H1 (cell line): Measurements from ENCODE around the gene KCNJ10. TPM values are rescaled to one million over a fixed set of nuclear protein-coding genes. Genes with fewer than 3 reads are reported as not detected.

ENCODE experiments used
- CTCF ChIA-PET: fragments of 300-600 bp; sonication (Branson Sonifier 250); formaldehyde crosslinking; loops from one replicate; lab custom pipeline; 2021; ENCODE audit not compliant: partially characterized antibody; lab: Charles Lee
- POLR2A ChIA-PET: fragments of 300-600 bp; sonication (Branson Sonifier 250); formaldehyde crosslinking; loops from one replicate; lab custom pipeline; 2021; ENCODE audit warnings: inconsistent platforms; ENCODE audit not compliant: partially characterized antibody; lab: Charles Lee
- DNase-seq, 2 experiments: peaks; one replicate each; pipeline versions ENCODE4 v3.0.0 to v3.0.0-alpha.2; 2010 to 2022; ENCODE audit warnings: low spot score in 2 of 2, low read depth in 1 of 2, mixed read lengths in 1 of 2
- FAIRE-seq: peaks from 2 replicates; lab custom pipeline; 2011; peaks lifted over from hg19 to GRCh38; lab: Jason Lieb, UNC
- H2AFZ ChIP-seq: 2 replicates; pipeline ENCODE4 v1.8.1; 2012; ENCODE audit warnings: low read length, inconsistent platforms
- H2AK5ac ChIP-seq: 2 replicates; pipeline ENCODE4 v1.6.1; 2013; ENCODE audit warnings: low read depth, low read length
- H2BK120ac ChIP-seq: replicated peaks from 2 replicates; pipeline ENCODE3; 2013; ENCODE audit warnings: low read depth, low read length, inconsistent platforms
- H2BK12ac ChIP-seq: 2 replicates; pipeline ENCODE4 v1.6.1; 2013; ENCODE audit warnings: low read depth, low read length
- H2BK15ac ChIP-seq: 2 replicates; pipeline ENCODE4 v1.6.1; 2013; ENCODE audit warnings: low read length
- H2BK20ac ChIP-seq: 2 replicates; pipeline ENCODE4 v1.6.1; 2013; ENCODE audit warnings: low read length
- H2BK5ac ChIP-seq: 2 replicates; pipeline ENCODE4 v1.6.1; 2013; ENCODE audit warnings: low read depth, low read length
- H3K14ac ChIP-seq: 2 replicates; pipeline ENCODE4 v1.6.1; 2013; ENCODE audit warnings: inconsistent platforms; ENCODE audit not compliant: insufficient read length
- H3K18ac ChIP-seq: 2 replicates; pipeline ENCODE4 v1.6.1; 2013; ENCODE audit warnings: low read length; ENCODE audit errors: extremely low read depth
- H3K23ac ChIP-seq: 2 replicates; pipeline ENCODE4 v1.6.1; 2013; ENCODE audit warnings: inconsistent platforms; ENCODE audit not compliant: insufficient read length
- H3K23me2 ChIP-seq: 2 replicates; pipeline ENCODE4 v1.6.1; 2013; ENCODE audit warnings: low read depth, low read length
- H3K27ac ChIP-seq: 2 replicates; pipeline ENCODE4 v1.6.1; 2011; ENCODE audit warnings: low read depth, low read length, inconsistent platforms
- H3K27me3 ChIP-seq, 4 experiments: replicated peaks in 1 of 4; 1 replicate in 1 of 4; 2 replicates in 3 of 4; pipeline versions ENCODE4 v1.6.1 to v1.8.1; 2011 to 2013; ENCODE audit warnings: low read length in 3 of 4, mild to moderate bottlenecking in 3 of 4, inconsistent platforms in 2 of 4, mixed read lengths in 2 of 4, moderate library complexity in 1 of 4; ENCODE audit not compliant: control insufficient read depth in 3 of 4, insufficient read depth in 3 of 4; ENCODE audit errors: extremely low read depth in 1 of 4
- H3K36me3 ChIP-seq, 4 experiments: 2 replicates each; pipeline versions ENCODE4 v1.6.1 to v1.8.1; 2011 to 2013; ENCODE audit warnings: mild to moderate bottlenecking in 4 of 4, low read length in 3 of 4, moderate library complexity in 2 of 4, control low read depth in 1 of 4, inconsistent platforms in 1 of 4; ENCODE audit not compliant: insufficient read depth in 4 of 4, control insufficient read depth in 2 of 4
- H3K4ac ChIP-seq: replicated peaks from 2 replicates; pipeline ENCODE3; 2013; ENCODE audit warnings: low read length, low read depth, mixed read lengths, inconsistent platforms; ENCODE audit not compliant: insufficient read length
- H3K4me1 ChIP-seq, 4 experiments: replicated peaks in 1 of 4; 1 replicate in 1 of 4; 2 replicates in 3 of 4; pipeline versions ENCODE4 v1.6.1 to v1.8.1; 2011 to 2013; ENCODE audit warnings: low read length in 3 of 4, inconsistent platforms in 2 of 4, mixed read lengths in 1 of 4; ENCODE audit not compliant: insufficient read depth in 4 of 4, control insufficient read depth in 3 of 4
- H3K4me2 ChIP-seq, 2 experiments: 2 replicates each; pipeline versions ENCODE4 v1.6.1 to v1.8.1; 2011 to 2013; ENCODE audit warnings: low read depth in 2 of 2, low read length in 2 of 2, control low read depth in 1 of 2, inconsistent platforms in 1 of 2, mild to moderate bottlenecking in 1 of 2; ENCODE audit not compliant: insufficient read depth in 1 of 2
- H3K4me3 ChIP-seq, 4 experiments: fragments of 200-600, 300-600 bp in 1 of 4; sonication (generic), shearing (Covaris generic), sonication (Bioruptor Twin) in 1 of 4; 2 replicates each; pipeline versions ENCODE4 v1.5.1 to v1.8.1; 2011 to 2016; ENCODE audit warnings: low read length in 4 of 4, low read depth in 3 of 4, control low read depth in 2 of 4, inconsistent platforms in 2 of 4, mild to moderate bottlenecking in 2 of 4, mixed read lengths in 1 of 4, moderate library complexity in 1 of 4; ENCODE audit not compliant: insufficient read depth in 2 of 4; ENCODE audit errors: extremely low read depth in 1 of 4
- H3K56ac ChIP-seq: replicated peaks from 2 replicates; pipeline ENCODE3; 2013; ENCODE audit warnings: low read depth, mild to moderate bottlenecking, mixed read lengths, low read length, inconsistent platforms; ENCODE audit not compliant: insufficient read length
- H3K79me1 ChIP-seq: 2 replicates; pipeline ENCODE4 v1.6.1; 2013; ENCODE audit warnings: low read depth, low read length, control low read depth
- H3K79me2 ChIP-seq, 2 experiments: 2 replicates each; pipeline versions ENCODE4 v1.6.1 to v1.8.1; 2012 to 2013; ENCODE audit warnings: low read length in 2 of 2, mild to moderate bottlenecking in 2 of 2, inconsistent platforms in 1 of 2; ENCODE audit not compliant: insufficient read depth in 2 of 2, control insufficient read depth in 1 of 2
- H3K9ac ChIP-seq, 4 experiments: replicated peaks in 1 of 4; 1 replicate in 1 of 4; 2 replicates in 3 of 4; pipeline versions ENCODE4 v1.6.1 to v1.8.1; 2011 to 2013; ENCODE audit warnings: low read depth in 3 of 4, low read length in 3 of 4, control low read depth in 2 of 4, mild to moderate bottlenecking in 2 of 4, moderate library complexity in 2 of 4, inconsistent platforms in 1 of 4; ENCODE audit errors: extremely low read depth in 1 of 4
- H3K9me3 ChIP-seq, 2 experiments: 2 replicates each; pipeline versions ENCODE4 v1.6.1 to v1.8.1; 2012 to 2013; ENCODE audit warnings: mild to moderate bottlenecking in 2 of 2, moderate library complexity in 2 of 2, control low read depth in 1 of 2, inconsistent platforms in 1 of 2, low read depth in 1 of 2, low read length in 1 of 2, mixed read lengths in 1 of 2; ENCODE audit not compliant: insufficient read depth in 2 of 2
- H4K20me1 ChIP-seq, 2 experiments: replicated peaks in 1 of 2; 2 replicates each; pipeline versions ENCODE3 to v1.8.1; 2011 to 2013; ENCODE audit warnings: inconsistent platforms in 2 of 2, low read length in 2 of 2, mild to moderate bottlenecking in 1 of 2; ENCODE audit not compliant: insufficient read depth in 2 of 2, control insufficient read depth in 1 of 2
- H4K5ac ChIP-seq: 2 replicates; pipeline ENCODE4 v1.6.1; 2013; ENCODE audit warnings: low read length, low read depth, mixed read lengths, inconsistent platforms; ENCODE audit not compliant: insufficient read length
- H4K8ac ChIP-seq: 2 replicates; pipeline ENCODE4 v1.8.0; 2013; ENCODE audit warnings: mild to moderate bottlenecking, moderate library complexity, low read length, inconsistent platforms; ENCODE audit not compliant: insufficient read depth; ENCODE audit errors: extremely low read depth
- H4K91ac ChIP-seq: replicated peaks from 2 replicates; pipeline ENCODE3; 2013; ENCODE audit warnings: low read length, mixed read lengths, inconsistent platforms; ENCODE audit not compliant: insufficient read length
- CREB1 ChIP-seq: IDR thresholded peaks from 2 replicates; pipeline ENCODE4 v1.6.1; 2012; ENCODE audit warnings: inconsistent platforms
- KDM4A ChIP-seq: IDR thresholded peaks from one replicate; pipeline ENCODE4 v1.7.1; 2012; ENCODE audit warnings: low read depth, mild to moderate bottlenecking, moderate library complexity, low read length, inconsistent platforms; ENCODE audit not compliant: severe bottlenecking
- POU5F1 ChIP-seq: IDR thresholded peaks from 2 replicates; pipeline ENCODE4 v1.6.1; 2011; ENCODE audit warnings: low read depth, mild to moderate bottlenecking, low read length, moderate library complexity
- RNF2 ChIP-seq: fragments of 200-900, 300-1000 bp; sonication (generic); IDR thresholded peaks from 2 replicates; pipeline ENCODE4 v1.7.1; 2016; ENCODE audit warnings: borderline replicate concordance, low read depth, mild to moderate bottlenecking, antibody characterized with exemption, low read length; ENCODE audit not compliant: poor library complexity, severe bottlenecking; ENCODE audit errors: missing control alignments
- TCF12 ChIP-seq: IDR thresholded peaks from 2 replicates; pipeline ENCODE4 v1.6.1; 2011; ENCODE audit warnings: low read depth, mild to moderate bottlenecking, low read length
- WGBS, 2 experiments: shearing (Covaris generic) in 1 of 2; methylation state at CpG; one replicate each; pipeline versions ENCODE4 v1.1.6 to v1.1.7; 2013 to 2015; ENCODE audit warnings: low lambda C conversion rate in 2 of 2, mixed read lengths in 2 of 2, inconsistent platforms in 1 of 2, low coverage in 1 of 2, missing lambda C conversion rate in 1 of 2; ENCODE audit not compliant: insufficient replicate concordance in 2 of 2, insufficient coverage in 1 of 2, insufficient read length in 1 of 2; ENCODE audit errors: extremely low coverage in 1 of 2, missing lambda C conversion rate in 1 of 2; 5-methylcytosine and 5-hydroxymethylcytosine counted together
- polyA plus RNA-seq, 7 experiments: library from polyadenylated mRNA; depleted of rRNA in 3 of 7; stranded (reverse) in 5 of 7; unstranded in 2 of 7; fragments of >200 nt in 5 of 7; fragments of 200-250 nt in 2 of 7; gene quantifications; 1 replicate in 5 of 7; 2 replicates in 1 of 7; 4 replicates in 1 of 7; pipeline versions ENCODE4 v1.2.1 to v1.2.3, GENCODE V29; 2011 to 2013; ENCODE audit warnings: missing spikeins in 2 of 7, mixed read lengths in 2 of 7
- total RNA-seq: library from RNA; stranded (reverse); fragmentation: NEBNext Ultra II Directional; extraction: Animal tissue kit (Norgen Biotek cat#: 25700); gene quantifications from 2 replicates; pipeline ENCODE4 v1.2.1, GENCODE V29; 2021

The KCNJ10 gene
- total and polyA plus RNA-seq, 2 of the 8 experiments (the other 6 are each of a cell fraction or from before 2014, with no cell fraction given), result 1.7 to 2.4 TPM

DNA sequence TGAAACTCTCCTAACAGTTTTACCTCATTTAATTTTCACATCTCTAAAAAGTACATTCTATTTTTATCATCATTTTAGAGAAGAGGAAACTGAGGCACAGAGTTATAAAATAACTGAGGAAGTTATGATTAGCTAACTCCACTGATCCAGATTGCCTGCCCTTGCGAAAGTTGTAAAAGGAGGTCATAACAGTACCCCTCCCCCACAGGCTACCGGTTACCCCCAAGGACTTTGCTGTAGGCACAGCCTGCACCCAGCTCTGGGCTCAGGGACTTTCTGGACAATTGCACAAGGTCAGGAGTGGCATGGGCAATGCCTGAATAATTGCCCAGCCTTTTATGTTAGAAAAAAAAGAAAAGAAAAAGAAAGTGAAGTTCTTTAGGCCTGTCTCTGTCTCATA lies 60.9 kb downstream of the KCNJ10 start:
- no peaks in the 10 kb centered on the region for H3K4me1 ChIP-seq
- H4K8ac ChIP-seq, result no peak overlapping the region
- TF ChIP-seq RNF2, result no peak
- TF ChIP-seq CREB1, result no peak
- TF ChIP-seq TCF12, result no peak
- TF ChIP-seq KDM4A, result no peak
- TF ChIP-seq POU5F1, result no peak
- FAIRE-seq, result no peak
- ChIA-PET POLR2A (interaction anchor here (0.8 kb wide), 1 partner anchor 63 kb away, joined by 3 read pairs; the partner anchor contains the start of gene IGSF9), CTCF (interaction anchor here (0.8 to 13.8 kb wide), 17 partner anchors 10 to 798 kb away, joined by 3 to 696 read pairs (median 15); partner anchors contain the start of genes IGSF9, PIGM and SLAMF9)
- H3K9ac ChIP-seq, result no peak overlapping the region
- H3K9me3 ChIP-seq, result no peaks in the 10 kb centered on the region
- H2BK20ac ChIP-seq, result no peak overlapping the region
- DNase-seq, result no peak
- H3K79me2 ChIP-seq, result no peaks in the 10 kb centered on the region
- H2BK5ac ChIP-seq, result no peak overlapping the region
- H3K23ac ChIP-seq, result no peak overlapping the region
- no peak overlapping the region for H3K14ac ChIP-seq
- no peak overlapping the region for H2AK5ac ChIP-seq
- H4K91ac ChIP-seq, result no peak overlapping the region
- no peak overlapping the region for H3K27ac ChIP-seq
- H2BK15ac ChIP-seq, result no peak overlapping the region
- no peak overlapping the region for H2AFZ ChIP-seq
- H4K20me1 ChIP-seq, result no peaks in the 10 kb centered on the region
- no peak overlapping the region for H3K4ac ChIP-seq
- no peaks in the 10 kb centered on the region for H3K27me3 ChIP-seq
- no peak overlapping the region for H3K4me2 ChIP-seq
- WGBS, 2 experiments, result 68% methylated on average over 2 of the region's 2 CpGs; no CpG with 5 or more reads in 1 of the 2 experiments
- H3K36me3 ChIP-seq, result no peaks in the 10 kb centered on the region
- no peaks in the 10 kb centered on the region for H3K79me1 ChIP-seq
- H2BK120ac ChIP-seq, result no peak overlapping the region
- H3K18ac ChIP-seq, result no peak overlapping the region
- no peak overlapping the region for H2BK12ac ChIP-seq
- H4K5ac ChIP-seq, result no peak overlapping the region
- no peaks in the 10 kb centered on the region for H3K23me2 ChIP-seq
- no peak overlapping the region for H3K56ac ChIP-seq
- H3K4me3 ChIP-seq, result no peak overlapping the region
